ENCODE measurements around the gene NPAS3. TPM values are rescaled to one million over a fixed set of nuclear protein-coding genes. Genes with fewer than 3 reads are reported as not detected.

Gene NPAS3
- total and polyA plus RNA-seq, 10 donors, result 0.13 to 9.5 (median 2.9) TPM

DNA sequence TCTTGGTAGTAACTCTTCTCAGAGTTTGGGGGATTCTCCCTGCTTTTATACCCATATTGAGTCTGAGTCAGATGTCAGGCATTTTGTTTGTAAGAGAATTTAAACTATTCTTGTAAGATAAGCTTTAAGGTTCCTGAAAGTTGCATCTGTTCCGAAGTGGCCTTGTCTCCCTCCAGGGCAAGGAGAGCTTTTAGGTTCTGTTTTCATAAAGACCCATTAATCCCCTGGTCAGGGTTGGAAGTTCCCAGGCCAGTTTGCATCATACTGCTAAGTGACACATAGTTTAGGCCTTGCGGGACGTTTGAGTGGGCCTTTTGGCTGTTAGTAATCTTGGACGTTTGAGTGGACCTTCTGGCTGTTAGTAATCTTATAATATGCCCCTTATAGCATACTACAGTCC is 396.7 kb downstream of the NPAS3 start:
- H3K4me3 ChIP-seq, result no peak overlapping the region
- no peak overlapping the region for H3K27ac ChIP-seq
- TF ChIP-seq CTCF (IDR thresholded peaks at IDR 0.05 in 8 of 11, conservative IDR thresholded peaks at IDR 0.05 in 3 of 11) (no peak), POLR2A (IDR thresholded peaks at IDR 0.05) (no peak)
- H3K4me1 ChIP-seq, result no peaks in the 10 kb centered on the region
- no peaks in the 10 kb centered on the region for H3K27me3 ChIP-seq (replicated peaks in 1 of 7)
- intact Hi-C loops (cut with DNase I; ENCODE audit: low total_unique reads), result no loop called here
- no peak for DNase-seq
- peaks cover 0 to 34% (median 23%) of the 10 kb centered on the region in 8 donors for H3K9me3 ChIP-seq
- H3K36me3 ChIP-seq, result no peaks in the 10 kb centered on the region
- WGBS, 5 donors, result 71 to 90% (median 80%) methylated on average over 4 of the region's 4 CpGs

GRCh38 chr14:33342299-33342974 is 403.8 kb downstream of the NPAS3 start:
- no peak for TF ChIP-seq CTCF (IDR thresholded peaks at IDR 0.05 in 8 of 11, conservative IDR thresholded peaks at IDR 0.05 in 3 of 11)
- TF ChIP-seq POLR2A (IDR thresholded peaks at IDR 0.05), result no peak
- no peak for TF ChIP-seq POLR2AphosphoS5 (IDR thresholded peaks at IDR 0.05)
- 83 to 96% (median 86%) methylated on average over 3 of the region's 3 CpGs for WGBS, 5 donors
- DNase-seq, result no peak
- intact Hi-C loops (cut with DNase I; ENCODE audit: low total_unique reads), result no loop called here
- peaks cover 0 to 11% (median 7%) of the 10 kb centered on the region in 8 donors for H3K9me3 ChIP-seq
- H3K4me1 ChIP-seq, result no peaks in the 10 kb centered on the region
- H3K27ac ChIP-seq, result no peak overlapping the region
- no peaks in the 10 kb centered on the region for H3K27me3 ChIP-seq (replicated peaks in 1 of 7)
- no peak overlapping the region for H3K4me3 ChIP-seq
- H3K36me3 ChIP-seq, result no peaks in the 10 kb centered on the region

- TF ChIP-seq CTCF (IDR thresholded peaks at IDR 0.05 in 8 of 11, conservative IDR thresholded peaks at IDR 0.05 in 3 of 11), result no peak
- no peak for TF ChIP-seq POLR2A (IDR thresholded peaks at IDR 0.05)
- TF ChIP-seq POLR2AphosphoS5 (IDR thresholded peaks at IDR 0.05), result no peak
- Histone ChIP-seq H3K4me1 (no peaks in the 10 kb centered on the region), H3K36me3 (no peaks in the 10 kb centered on the region), H3K27ac (no peak overlapping the region), H3K27me3 (replicated peaks in 1 of 7) (no peaks in the 10 kb centered on the region), H3K9me3 (peaks cover 0 to 5% (median 2%) of the 10 kb centered on the region in 8 donors), H3K4me3 (no peak overlapping the region)
- intact Hi-C loops (cut with DNase I; ENCODE audit: low total_unique reads), result no loop called here
- WGBS, 5 donors, result 73 to 91% (median 75%) methylated on average over 3 of the region's 3 CpGs
- DNase-seq, result no peak
Measured at GRCh38 chr14:33343016-33343415, 404.3 kb downstream of the NPAS3 start.

DNA sequence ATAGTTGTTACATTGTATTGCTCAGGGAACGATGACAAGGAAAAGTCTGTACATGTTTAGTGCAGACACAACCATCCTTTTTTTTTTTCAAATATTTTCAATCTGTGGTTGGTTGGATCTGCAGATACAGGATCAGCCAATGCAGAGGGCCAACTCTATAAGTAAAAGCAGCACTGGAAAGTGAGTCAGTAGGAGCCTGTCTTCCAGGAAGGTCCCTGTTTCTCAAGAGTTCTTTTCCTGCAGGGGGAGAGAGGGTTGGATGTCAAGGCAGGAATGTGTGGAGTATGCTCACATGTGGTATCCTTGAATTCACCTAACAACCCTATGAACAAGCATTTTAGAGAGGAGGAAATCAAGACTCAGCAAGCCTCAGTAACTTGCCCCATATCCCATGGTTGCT is 409.1 kb downstream of the NPAS3 start:
- DNase-seq, result no peak
- Histone ChIP-seq H3K27ac (no peak overlapping the region), H3K27me3 (replicated peaks in 1 of 7) (no peaks in the 10 kb centered on the region), H3K4me1 (no peaks in the 10 kb centered on the region), H3K9me3 (peaks cover 0 to 4% (median 0%) of the 10 kb centered on the region in 8 donors), H3K4me3 (no peak overlapping the region), H3K36me3 (no peaks in the 10 kb centered on the region)
- WGBS, 5 donors, result 85 to 100% (median 92%) methylated on average over 1 of the region's 1 CpG
- intact Hi-C loops (cut with DNase I; ENCODE audit: low total_unique reads), result no loop called here
- TF ChIP-seq CTCF (IDR thresholded peaks at IDR 0.05 in 8 of 11, conservative IDR thresholded peaks at IDR 0.05 in 3 of 11) (no peak), POLR2A (IDR thresholded peaks at IDR 0.05) (no peak)
